ENCODE measurements around the gene SLC49A3. TPM values are rescaled to one million over a fixed set of nuclear protein-coding genes. Genes with fewer than 3 reads are reported as not detected.

The SLC49A3 gene
- total and polyA plus RNA-seq, 12 donors: 1.4 to 24.5 (median 7.3) TPM

DNA sequence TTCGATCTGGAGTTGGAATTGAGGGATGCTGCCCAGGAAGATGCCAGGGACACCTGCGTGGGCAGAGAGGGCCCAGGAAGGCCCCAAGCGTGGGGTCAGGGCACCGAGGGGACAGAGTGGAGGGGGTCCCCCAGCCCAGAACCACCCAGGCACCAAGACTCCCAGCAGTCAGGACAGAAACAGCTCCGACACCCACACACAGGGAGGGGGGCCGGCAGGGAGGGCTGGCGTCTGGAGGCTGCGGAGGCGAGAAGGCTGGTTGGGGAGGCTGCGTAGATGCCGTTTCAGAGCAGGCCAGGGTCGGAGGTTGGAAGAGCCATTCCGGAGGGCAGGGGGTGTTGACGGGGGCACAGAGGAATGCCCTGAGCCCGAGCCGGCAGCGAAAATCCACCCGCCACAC is 38.5 kb downstream of the SLC49A3 start:
- intact Hi-C loops (cut with DNase I): no loop called here
- Histone ChIP-seq H3K27ac (no peak overlapping the region), H3K27me3 (peaks cover 8% of the 10 kb centered on the region), H3K9me3 (replicated peaks in 1 of 3) (no peaks in the 10 kb centered on the region), H3K4me3 (no peak overlapping the region), H3K4me1 (replicated peaks in 1 of 2) (no peaks in the 10 kb centered on the region), H3K36me3 (replicated peaks in 1 of 2) (no peaks in the 10 kb centered on the region)
- TF ChIP-seq POLR2A (IDR thresholded peaks at IDR 0.05) (no peak), CTCF (IDR thresholded peaks at IDR 0.05) (no peak)
- DNase-seq: no peak
- WGBS, 4 donors: 65 to 70% (median 69%) methylated on average over 7 to 18 of the region's 18 CpGs

DNA sequence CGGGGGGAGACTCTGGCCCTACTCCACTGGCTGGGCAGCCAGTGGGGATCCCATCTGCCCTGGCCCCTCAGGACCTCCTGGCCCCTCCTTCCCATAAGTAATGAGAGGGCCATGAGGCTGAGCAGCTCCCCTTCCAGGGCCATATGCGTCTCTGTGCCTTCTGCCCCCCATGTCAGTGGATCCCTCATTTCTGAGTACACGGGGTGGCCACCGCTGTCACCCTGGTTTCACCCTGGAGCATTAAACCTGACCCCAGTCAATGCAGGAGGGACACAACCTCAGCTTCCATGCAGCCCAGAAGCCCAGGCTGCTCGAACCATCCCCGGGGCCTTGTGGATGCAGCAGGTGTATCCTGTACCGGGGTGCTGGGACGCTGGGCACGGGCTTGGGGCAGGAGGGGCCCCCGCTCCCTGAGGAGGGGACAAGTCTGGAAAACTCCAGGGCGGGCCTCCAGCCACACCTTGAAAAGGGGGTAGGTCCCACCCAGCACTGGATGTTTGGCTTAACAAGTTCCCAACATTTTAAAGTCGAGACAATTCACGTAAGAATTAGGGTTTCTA is 39.1 kb downstream of the SLC49A3 start:
- TF ChIP-seq CTCF (IDR thresholded peaks at IDR 0.05) (no peak), POLR2A (IDR thresholded peaks at IDR 0.05) (no peak)
- peaks cover 8% of the 10 kb centered on the region for H3K27me3 ChIP-seq
- no peaks in the 10 kb centered on the region for H3K36me3 ChIP-seq (replicated peaks in 1 of 2)
- no peak overlapping the region for H3K4me3 ChIP-seq
- H3K4me1 ChIP-seq (replicated peaks in 1 of 2): no peaks in the 10 kb centered on the region
- DNase-seq: no peak
- H3K9me3 ChIP-seq (replicated peaks in 1 of 3): no peaks in the 10 kb centered on the region
- 74 to 89% (median 85%) methylated on average over 6 to 13 of the region's 13 CpGs for WGBS, 4 donors
- H3K27ac ChIP-seq: no peak overlapping the region
- intact Hi-C loops (cut with DNase I): no loop called here

- TF ChIP-seq CTCF (IDR thresholded peaks at IDR 0.05) (no peak), POLR2A (IDR thresholded peaks at IDR 0.05) (no peak)
- no peak overlapping the region for H3K4me3 ChIP-seq
- DNase-seq: no peak
- intact Hi-C loops (cut with DNase I): no loop called here
- no peaks in the 10 kb centered on the region for H3K36me3 ChIP-seq (replicated peaks in 1 of 2)
- H3K9me3 ChIP-seq (replicated peaks in 1 of 3): no peaks in the 10 kb centered on the region
- WGBS, 4 donors: 89 to 95% (median 92%) methylated on average over 7 of the region's 7 CpGs; no CpG with 5 or more reads in 1 of the 4 donors
- H3K27ac ChIP-seq: no peak overlapping the region
- peaks cover 8% of the 10 kb centered on the region for H3K27me3 ChIP-seq
- no peaks in the 10 kb centered on the region for H3K4me1 ChIP-seq (replicated peaks in 1 of 2)
These were observed 39.7 kb downstream of the SLC49A3 start for GRCh38 chr4:649293-649625.

DNA sequence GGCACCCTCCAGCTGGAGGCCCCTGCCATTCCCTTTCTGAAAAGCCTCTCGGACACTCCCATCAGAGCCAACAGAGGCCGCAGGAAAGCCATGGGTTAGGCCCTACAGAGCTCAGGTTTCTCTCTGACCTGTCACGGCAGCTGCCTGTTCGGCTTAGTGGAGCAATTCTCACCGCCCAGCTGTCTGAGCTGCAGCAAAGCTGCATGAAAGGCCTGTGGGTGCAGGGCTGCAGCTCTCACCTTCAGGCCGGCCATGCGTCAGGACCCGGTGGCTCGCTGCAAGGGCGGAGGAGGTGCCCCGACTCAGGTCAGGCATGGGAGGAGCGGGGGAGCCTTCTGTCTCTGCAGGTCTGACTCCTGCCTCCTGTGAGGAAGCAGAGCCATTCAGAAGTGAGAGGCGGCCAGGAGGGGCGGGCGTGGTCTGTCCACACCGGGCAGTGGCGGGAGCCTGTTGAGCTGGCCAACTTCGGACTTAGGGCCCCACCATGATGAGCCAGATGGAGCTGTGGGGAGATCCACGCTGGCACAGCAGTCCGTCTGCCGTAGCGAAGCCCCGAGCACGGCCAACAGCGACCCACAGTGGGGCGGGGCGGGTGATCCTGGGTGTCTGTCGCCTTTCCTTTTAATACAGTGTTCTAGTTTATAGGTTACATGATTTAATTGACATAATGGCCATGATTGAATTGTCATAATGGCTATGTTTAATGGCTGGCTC is 40.2 kb downstream of the SLC49A3 start:
- no peak overlapping the region for H3K4me3 ChIP-seq
- intact Hi-C loops (cut with DNase I): no loop called here
- H3K27ac ChIP-seq: no peak overlapping the region
- H3K9me3 ChIP-seq (replicated peaks in 1 of 3): no peaks in the 10 kb centered on the region
- H3K27me3 ChIP-seq: peaks cover 8% of the 10 kb centered on the region
- no peak for DNase-seq
- H3K4me1 ChIP-seq (replicated peaks in 1 of 2): no peaks in the 10 kb centered on the region
- 78 to 91% (median 79%) methylated on average over 11 to 28 of the region's 28 CpGs for WGBS, 4 donors
- TF ChIP-seq POLR2A (IDR thresholded peaks at IDR 0.05): no peak
- TF ChIP-seq CTCF (IDR thresholded peaks at IDR 0.05): no peak
- no peaks in the 10 kb centered on the region for H3K36me3 ChIP-seq (replicated peaks in 1 of 2)

All from adrenal gland (tissue), 12 donors.